H1 (cell line): Measurements from ENCODE around the gene WNK4. TPM values are rescaled to one million over a fixed set of nuclear protein-coding genes. Genes with fewer than 3 reads are reported as not detected.
A peak's percentile ranks its signal among the peaks of the same experiment; 100 is the strongest.

Experiments used
- JUND ChIP-seq: IDR thresholded peaks from 2 replicates; pipeline ENCODE4 v1.6.1; 2011; ENCODE audit warnings: mild to moderate bottlenecking, improper control_type of control experiment, low read length
- KDM5A ChIP-seq: fragments of 200-600 bp; IDR thresholded peaks from 2 replicates; pipeline ENCODE4 v1.7.1; 2012; ENCODE audit warnings: mild to moderate bottlenecking, low read length, inconsistent platforms, mixed read lengths
- NRF1 ChIP-seq: IDR thresholded peaks from 2 replicates; pipeline ENCODE4 v1.6.1; 2011; ENCODE audit warnings: mild to moderate bottlenecking, low read depth, low read length, improper control_type of control experiment
- PHF8 ChIP-seq: fragments of 200-600 bp; sonication (generic); conservative IDR thresholded peaks from 2 replicates; pipeline ENCODE4 v1.7.1; 2012; ENCODE audit warnings: low read depth, mild to moderate bottlenecking, inconsistent platforms, low read length, moderate library complexity
- SIRT6 ChIP-seq: IDR thresholded peaks from one replicate; pipeline ENCODE4 v1.7.1; 2012; ENCODE audit warnings: low read length, inconsistent platforms
- polyA plus RNA-seq, 7 experiments: library from polyadenylated mRNA; depleted of rRNA in 3 of 7; stranded (reverse) in 5 of 7; unstranded in 2 of 7; fragments of >200 nt in 5 of 7; fragments of 200-250 nt in 2 of 7; gene quantifications; 1 replicate in 5 of 7; 2 replicates in 1 of 7; 4 replicates in 1 of 7; pipeline versions ENCODE4 v1.2.1 to v1.2.3, GENCODE V29; 2011 to 2013; ENCODE audit warnings: missing spikeins in 2 of 7, mixed read lengths in 2 of 7
- total RNA-seq: library from RNA; stranded (reverse); fragmentation: NEBNext Ultra II Directional; extraction: Animal tissue kit (Norgen Biotek cat#: 25700); gene quantifications from 2 replicates; pipeline ENCODE4 v1.2.1, GENCODE V29; 2021
- TF ChIP-seq, protein P1 (sequence below): fragments of 300-600 bp; sonication (generic); IDR thresholded peaks from 2 replicates; pipeline ENCODE4 v1.7.1; 2012; ENCODE audit warnings: low read length, moderate library complexity, mild to moderate bottlenecking, inconsistent platforms; ENCODE audit not compliant: insufficient replicate concordance
- TF ChIP-seq, protein P2 (sequence below), 3 experiments: IDR thresholded peaks; 1 replicate in 2 of 3; 2 replicates in 1 of 3; pipeline versions ENCODE4 v1.5.1 to v1.6.1; 2011; ENCODE audit warnings: low read length in 3 of 3, mild to moderate bottlenecking in 3 of 3, inconsistent platforms in 2 of 3, low read depth in 1 of 3, moderate library complexity in 1 of 3; ENCODE audit not compliant: insufficient read depth in 1 of 3; ENCODE audit errors: control extremely low read depth in 1 of 3

The WNK4 gene
- total and polyA plus RNA-seq, 2 of the 8 experiments (the other 6 are each of a cell fraction or from before 2014, with no cell fraction given): 0.21 to 1.7 TPM

DNA sequence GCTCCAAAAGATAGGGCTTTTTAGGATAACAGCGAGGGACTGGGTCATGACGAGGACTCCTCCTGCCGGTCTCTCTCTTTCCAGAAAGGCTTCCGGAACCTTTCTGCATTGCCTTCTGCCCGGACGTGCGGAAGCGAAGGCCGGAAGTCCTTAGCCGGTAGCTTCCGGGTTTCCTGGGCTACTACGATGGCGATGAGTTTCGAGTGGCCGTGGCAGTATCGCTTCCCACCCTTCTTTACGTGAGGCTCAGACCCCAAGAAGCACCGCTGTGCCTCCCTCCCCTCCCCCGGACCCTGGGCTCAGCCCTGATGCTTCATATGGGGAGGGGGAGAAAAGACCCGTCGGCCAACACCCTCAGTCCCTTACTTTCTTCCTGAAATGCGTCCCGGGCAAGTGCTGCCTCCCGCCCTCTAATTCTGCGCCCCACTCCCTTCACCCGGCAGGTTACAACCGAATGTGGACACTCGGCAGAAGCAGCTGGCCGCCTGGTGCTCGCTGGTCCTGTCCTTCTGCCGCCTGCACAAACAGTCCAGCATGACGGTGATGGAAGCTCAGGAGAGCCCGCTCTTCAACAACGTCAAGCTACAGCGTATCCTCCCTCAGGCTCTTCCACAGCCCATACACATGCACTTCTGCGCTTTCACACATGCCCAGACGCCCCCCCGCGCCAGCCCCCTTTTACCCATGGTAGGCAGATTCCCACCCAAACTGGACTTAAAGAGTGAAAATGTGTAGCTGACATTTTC is 6.9 kb upstream of the WNK4 start, which contains the start of gene VPS25 (continued):
- TF ChIP-seq, protein P1, sequence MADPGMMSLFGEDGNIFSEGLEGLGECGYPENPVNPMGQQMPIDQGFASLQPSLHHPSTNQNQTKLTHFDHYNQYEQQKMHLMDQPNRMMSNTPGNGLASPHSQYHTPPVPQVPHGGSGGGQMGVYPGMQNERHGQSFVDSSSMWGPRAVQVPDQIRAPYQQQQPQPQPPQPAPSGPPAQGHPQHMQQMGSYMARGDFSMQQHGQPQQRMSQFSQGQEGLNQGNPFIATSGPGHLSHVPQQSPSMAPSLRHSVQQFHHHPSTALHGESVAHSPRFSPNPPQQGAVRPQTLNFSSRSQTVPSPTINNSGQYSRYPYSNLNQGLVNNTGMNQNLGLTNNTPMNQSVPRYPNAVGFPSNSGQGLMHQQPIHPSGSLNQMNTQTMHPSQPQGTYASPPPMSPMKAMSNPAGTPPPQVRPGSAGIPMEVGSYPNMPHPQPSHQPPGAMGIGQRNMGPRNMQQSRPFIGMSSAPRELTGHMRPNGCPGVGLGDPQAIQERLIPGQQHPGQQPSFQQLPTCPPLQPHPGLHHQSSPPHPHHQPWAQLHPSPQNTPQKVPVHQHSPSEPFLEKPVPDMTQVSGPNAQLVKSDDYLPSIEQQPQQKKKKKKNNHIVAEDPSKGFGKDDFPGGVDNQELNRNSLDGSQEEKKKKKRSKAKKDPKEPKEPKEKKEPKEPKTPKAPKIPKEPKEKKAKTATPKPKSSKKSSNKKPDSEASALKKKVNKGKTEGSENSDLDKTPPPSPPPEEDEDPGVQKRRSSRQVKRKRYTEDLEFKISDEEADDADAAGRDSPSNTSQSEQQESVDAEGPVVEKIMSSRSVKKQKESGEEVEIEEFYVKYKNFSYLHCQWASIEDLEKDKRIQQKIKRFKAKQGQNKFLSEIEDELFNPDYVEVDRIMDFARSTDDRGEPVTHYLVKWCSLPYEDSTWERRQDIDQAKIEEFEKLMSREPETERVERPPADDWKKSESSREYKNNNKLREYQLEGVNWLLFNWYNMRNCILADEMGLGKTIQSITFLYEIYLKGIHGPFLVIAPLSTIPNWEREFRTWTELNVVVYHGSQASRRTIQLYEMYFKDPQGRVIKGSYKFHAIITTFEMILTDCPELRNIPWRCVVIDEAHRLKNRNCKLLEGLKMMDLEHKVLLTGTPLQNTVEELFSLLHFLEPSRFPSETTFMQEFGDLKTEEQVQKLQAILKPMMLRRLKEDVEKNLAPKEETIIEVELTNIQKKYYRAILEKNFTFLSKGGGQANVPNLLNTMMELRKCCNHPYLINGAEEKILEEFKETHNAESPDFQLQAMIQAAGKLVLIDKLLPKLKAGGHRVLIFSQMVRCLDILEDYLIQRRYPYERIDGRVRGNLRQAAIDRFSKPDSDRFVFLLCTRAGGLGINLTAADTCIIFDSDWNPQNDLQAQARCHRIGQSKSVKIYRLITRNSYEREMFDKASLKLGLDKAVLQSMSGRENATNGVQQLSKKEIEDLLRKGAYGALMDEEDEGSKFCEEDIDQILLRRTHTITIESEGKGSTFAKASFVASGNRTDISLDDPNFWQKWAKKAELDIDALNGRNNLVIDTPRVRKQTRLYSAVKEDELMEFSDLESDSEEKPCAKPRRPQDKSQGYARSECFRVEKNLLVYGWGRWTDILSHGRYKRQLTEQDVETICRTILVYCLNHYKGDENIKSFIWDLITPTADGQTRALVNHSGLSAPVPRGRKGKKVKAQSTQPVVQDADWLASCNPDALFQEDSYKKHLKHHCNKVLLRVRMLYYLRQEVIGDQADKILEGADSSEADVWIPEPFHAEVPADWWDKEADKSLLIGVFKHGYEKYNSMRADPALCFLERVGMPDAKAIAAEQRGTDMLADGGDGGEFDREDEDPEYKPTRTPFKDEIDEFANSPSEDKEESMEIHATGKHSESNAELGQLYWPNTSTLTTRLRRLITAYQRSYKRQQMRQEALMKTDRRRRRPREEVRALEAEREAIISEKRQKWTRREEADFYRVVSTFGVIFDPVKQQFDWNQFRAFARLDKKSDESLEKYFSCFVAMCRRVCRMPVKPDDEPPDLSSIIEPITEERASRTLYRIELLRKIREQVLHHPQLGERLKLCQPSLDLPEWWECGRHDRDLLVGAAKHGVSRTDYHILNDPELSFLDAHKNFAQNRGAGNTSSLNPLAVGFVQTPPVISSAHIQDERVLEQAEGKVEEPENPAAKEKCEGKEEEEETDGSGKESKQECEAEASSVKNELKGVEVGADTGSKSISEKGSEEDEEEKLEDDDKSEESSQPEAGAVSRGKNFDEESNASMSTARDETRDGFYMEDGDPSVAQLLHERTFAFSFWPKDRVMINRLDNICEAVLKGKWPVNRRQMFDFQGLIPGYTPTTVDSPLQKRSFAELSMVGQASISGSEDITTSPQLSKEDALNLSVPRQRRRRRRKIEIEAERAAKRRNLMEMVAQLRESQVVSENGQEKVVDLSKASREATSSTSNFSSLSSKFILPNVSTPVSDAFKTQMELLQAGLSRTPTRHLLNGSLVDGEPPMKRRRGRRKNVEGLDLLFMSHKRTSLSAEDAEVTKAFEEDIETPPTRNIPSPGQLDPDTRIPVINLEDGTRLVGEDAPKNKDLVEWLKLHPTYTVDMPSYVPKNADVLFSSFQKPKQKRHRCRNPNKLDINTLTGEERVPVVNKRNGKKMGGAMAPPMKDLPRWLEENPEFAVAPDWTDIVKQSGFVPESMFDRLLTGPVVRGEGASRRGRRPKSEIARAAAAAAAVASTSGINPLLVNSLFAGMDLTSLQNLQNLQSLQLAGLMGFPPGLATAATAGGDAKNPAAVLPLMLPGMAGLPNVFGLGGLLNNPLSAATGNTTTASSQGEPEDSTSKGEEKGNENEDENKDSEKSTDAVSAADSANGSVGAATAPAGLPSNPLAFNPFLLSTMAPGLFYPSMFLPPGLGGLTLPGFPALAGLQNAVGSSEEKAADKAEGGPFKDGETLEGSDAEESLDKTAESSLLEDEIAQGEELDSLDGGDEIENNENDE: no peak
- TF ChIP-seq NRF1 (no peak), SIRT6 (no peak), KDM5A (peak; percentile 87), JUND (no peak), PHF8 (peak; percentile 97)
- TF ChIP-seq, protein P2, sequence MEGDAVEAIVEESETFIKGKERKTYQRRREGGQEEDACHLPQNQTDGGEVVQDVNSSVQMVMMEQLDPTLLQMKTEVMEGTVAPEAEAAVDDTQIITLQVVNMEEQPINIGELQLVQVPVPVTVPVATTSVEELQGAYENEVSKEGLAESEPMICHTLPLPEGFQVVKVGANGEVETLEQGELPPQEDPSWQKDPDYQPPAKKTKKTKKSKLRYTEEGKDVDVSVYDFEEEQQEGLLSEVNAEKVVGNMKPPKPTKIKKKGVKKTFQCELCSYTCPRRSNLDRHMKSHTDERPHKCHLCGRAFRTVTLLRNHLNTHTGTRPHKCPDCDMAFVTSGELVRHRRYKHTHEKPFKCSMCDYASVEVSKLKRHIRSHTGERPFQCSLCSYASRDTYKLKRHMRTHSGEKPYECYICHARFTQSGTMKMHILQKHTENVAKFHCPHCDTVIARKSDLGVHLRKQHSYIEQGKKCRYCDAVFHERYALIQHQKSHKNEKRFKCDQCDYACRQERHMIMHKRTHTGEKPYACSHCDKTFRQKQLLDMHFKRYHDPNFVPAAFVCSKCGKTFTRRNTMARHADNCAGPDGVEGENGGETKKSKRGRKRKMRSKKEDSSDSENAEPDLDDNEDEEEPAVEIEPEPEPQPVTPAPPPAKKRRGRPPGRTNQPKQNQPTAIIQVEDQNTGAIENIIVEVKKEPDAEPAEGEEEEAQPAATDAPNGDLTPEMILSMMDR (IDR thresholded peaks at IDR 0.05; ENCODE audit: control extremely low read depth in 1 of 3, insufficient read depth in 1 of 3, low read depth in 1 of 3, low read length in 3 of 3): peak in 2 of 3 experiments; percentile 10 to 14; a peak in 1 of 4 replicates
